Loucy (cell line): ENCODE data around the gene OR10J5.
"Not testable (repeated sequence)": the region's sequence is repeated elsewhere in the genome, so short reads cannot be mapped to it uniquely, and the experiment has no call there.

Experiments used
- CTCF ChIP-seq: fragments of 200-600 bp; sonication (generic); conservative IDR thresholded peaks from 2 replicates; pipeline ENCODE4 v1.5.1; 2014; ENCODE audit warnings: mild to moderate bottlenecking, antibody characterized with exemption, low read length
- EZH2phosphoT487 ChIP-seq: fragments of 200-600 bp; IDR thresholded peaks from 2 replicates; pipeline ENCODE4 v1.6.1; 2018; ENCODE audit warnings: antibody characterized with exemption, mild to moderate bottlenecking, moderate library complexity, borderline replicate concordance

- TF ChIP-seq EZH2phosphoT487, CTCF: not testable (repeated sequence)
Observed at GRCh38 chr1:159524792-159525191, 11.0 kb downstream of the OR10J5 start.
